ENCODE data around the gene ESPN. TPM values are rescaled to one million over a fixed set of nuclear protein-coding genes. Genes with fewer than 3 reads are reported as not detected.
A peak's percentile ranks its signal among the peaks of the same experiment; 100 is the strongest.
"Not testable (repeated sequence)": the region's sequence is repeated elsewhere in the genome, so short reads cannot be mapped to it uniquely, and the experiment has no call there.

The ESPN gene
- total RNA-seq, 2 donors from 2014 or later: 74.3 to 98.0 TPM

DNA sequence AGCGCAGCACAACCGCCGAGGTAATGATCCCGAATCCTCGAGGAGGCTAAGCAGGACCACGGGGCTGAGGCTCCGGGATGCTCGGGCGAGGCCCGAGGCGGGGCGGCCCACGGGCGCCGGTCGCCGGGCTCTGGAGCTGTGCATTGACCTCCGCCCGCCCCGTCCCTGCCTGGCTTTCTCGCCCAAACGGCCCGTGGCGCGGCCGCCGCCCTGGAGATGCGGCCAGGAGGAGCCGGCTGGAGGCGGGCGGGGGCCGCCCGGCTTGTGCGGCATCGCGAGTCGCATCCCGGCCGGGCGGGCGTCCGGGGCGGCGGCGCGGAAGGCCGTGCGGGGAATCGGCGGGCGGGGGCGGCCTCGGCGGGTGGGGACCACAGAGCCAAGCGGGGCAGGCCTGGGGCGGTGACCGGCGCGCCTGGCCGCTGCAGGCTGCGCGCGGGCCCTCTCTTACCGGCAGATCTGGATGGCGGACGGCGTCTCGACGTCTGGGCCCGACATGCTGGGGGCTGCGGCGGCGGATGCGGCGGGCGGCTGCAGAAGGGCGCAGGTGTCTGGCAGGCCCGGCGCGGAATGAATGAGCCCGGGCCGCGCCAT lies 31.7 kb upstream of the ESPN start:
- TF ChIP-seq CTCF (IDR thresholded peaks at IDR 0.05): no peak
- Histone ChIP-seq H3K9me3 (no peaks in the 10 kb centered on the region), H3K4me1 (peaks cover 10% of the 10 kb centered on the region), H3K4me3 (peak overlapping the region; percentile 53), H3K36me3 (no peaks in the 10 kb centered on the region), H3K9ac (ENCODE audit: low read depth in 2 of 2, low read length in 2 of 2) (peak overlapping the region; percentile 64 to 70), H3K27me3 (no peaks in the 10 kb centered on the region), H3K27ac (peak overlapping the region; percentile 98)
- peak; percentile 37 for DNase-seq
- intact Hi-C loops (cut with DNase I): no loop called here

GRCh38 chr1:6393400-6394187 lies 31.0 kb upstream of the ESPN start, which contains the start of gene ACOT7:
Gene ACOT7 (minus strand): TSS chr1:6393767. CDS start chr1:6393399, 368 bp downstream.
- peak within 1 kb of the TSS; percentile 53 for H3K4me3 ChIP-seq
- H3K4me1 ChIP-seq: peaks cover 10% of the 10 kb centered on the region
- no peak for TF ChIP-seq CTCF (IDR thresholded peaks at IDR 0.05)
- intact Hi-C loops (cut with DNase I): no loop called here
- no peaks in the 10 kb centered on the region for H3K27me3 ChIP-seq
- peak within 1 kb of the TSS; percentile 98 for H3K27ac ChIP-seq
- H3K9me3 ChIP-seq: no peaks in the 10 kb centered on the region
- H3K9ac ChIP-seq (ENCODE audit: low read depth in 2 of 2, low read length in 2 of 2): peak within 1 kb of the TSS; percentile 74 to 79
- no peaks in the 10 kb centered on the region for H3K36me3 ChIP-seq
- DNase-seq: peak; percentile 89

DNA sequence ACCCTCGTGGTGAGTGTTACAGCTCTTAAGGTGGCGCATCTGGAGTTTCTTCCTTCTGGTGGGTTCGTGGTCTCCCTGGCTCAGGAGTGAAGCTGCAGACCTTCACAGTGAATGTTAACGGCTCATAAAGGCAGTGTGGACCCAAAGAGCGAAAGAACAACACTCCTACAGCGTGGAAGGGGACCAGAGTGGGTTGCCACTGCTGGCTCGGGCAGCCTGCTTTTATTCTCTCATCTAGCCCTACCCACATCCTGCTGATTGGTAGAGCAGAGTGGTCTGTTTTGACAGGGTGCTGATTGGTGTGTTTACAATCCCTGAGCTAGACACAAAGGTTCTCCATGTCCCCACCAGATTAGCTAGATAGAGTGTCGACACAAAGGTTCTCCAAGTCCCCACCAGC lies 29.4 kb upstream of the ESPN start:
- not testable (repeated sequence) for H3K9ac ChIP-seq (ENCODE audit: low read depth in 2 of 2, low read length in 2 of 2); H3K4me1 ChIP-seq; H3K4me3 ChIP-seq; H3K27me3 ChIP-seq; H3K36me3 ChIP-seq; H3K27ac ChIP-seq; DNase-seq; H3K9me3 ChIP-seq
- intact Hi-C loops (cut with DNase I): loop anchor here (5.0 kb wide), 1 partner anchor 43 kb away; no protein-coding TSS in a partner anchor

GRCh38 chr1:6395781-6396244 lies 28.8 kb upstream of the ESPN start:
- DNase-seq; H3K9me3 ChIP-seq; H3K9ac ChIP-seq (ENCODE audit: low read depth in 2 of 2, low read length in 2 of 2); H3K27me3 ChIP-seq; H3K36me3 ChIP-seq; H3K4me1 ChIP-seq; H3K4me3 ChIP-seq; H3K27ac ChIP-seq: not testable (repeated sequence)
- intact Hi-C loops (cut with DNase I): loop anchor here (5.0 kb wide), 1 partner anchor 44 kb away; no protein-coding TSS in a partner anchor

- TF ChIP-seq CTCF (IDR thresholded peaks at IDR 0.05): no peak
- no peaks in the 10 kb centered on the region for H3K36me3 ChIP-seq
- no peak overlapping the region for H3K9ac ChIP-seq (ENCODE audit: low read depth in 2 of 2, low read length in 2 of 2)
- peaks cover 6% of the 10 kb centered on the region for H3K4me1 ChIP-seq
- intact Hi-C loops (cut with DNase I): loop anchor here (5.0 kb wide), 1 partner anchor 45 kb away; no protein-coding TSS in a partner anchor
- no peak overlapping the region for H3K27ac ChIP-seq
- H3K9me3 ChIP-seq: no peaks in the 10 kb centered on the region
- no peak for DNase-seq
- H3K4me3 ChIP-seq: no peak overlapping the region
- no peaks in the 10 kb centered on the region for H3K27me3 ChIP-seq
Observed at GRCh38 chr1:6396998-6397397, 27.6 kb upstream of the ESPN start.

GRCh38 chr1:6397844-6398441 lies 26.6 kb upstream of the ESPN start:
- TF ChIP-seq CTCF (IDR thresholded peaks at IDR 0.05): no peak
- intact Hi-C loops (cut with DNase I): loop anchor here (5.0 kb wide), 1 partner anchor 46 kb away; no protein-coding TSS in a partner anchor
- Histone ChIP-seq H3K36me3 (no peaks in the 10 kb centered on the region), H3K9me3 (no peaks in the 10 kb centered on the region), H3K4me1 (no peaks in the 10 kb centered on the region), H3K4me3 (no peak overlapping the region), H3K27me3 (no peaks in the 10 kb centered on the region), H3K9ac (ENCODE audit: low read depth in 2 of 2, low read length in 2 of 2) (no peak overlapping the region), H3K27ac (no peak overlapping the region)
- DNase-seq: no peak

Measured in colonic mucosa (tissue), 4 donors.